PC-3 (cell line): Measurements from ENCODE around the gene GALNT18.

Source experiments
- CTCF ChIP-seq: fragments of 300-600 bp; sonication (generic); conservative IDR thresholded peaks from 2 replicates; pipeline ENCODE4 v1.5.1; 2017; ENCODE audit warnings: antibody characterized with exemption, low read depth, mild to moderate bottlenecking, low read length
- EZH2 ChIP-seq: fragments of 300-600 bp; sonication (generic); IDR thresholded peaks from one replicate; pipeline ENCODE4 v1.6.1; 2017; ENCODE audit warnings: antibody characterized with exemption, mild to moderate bottlenecking, low read length; ENCODE audit not compliant: unreplicated experiment

GRCh38 chr11:11252403-11252802 lies 369.4 kb downstream of the GALNT18 start:
- TF ChIP-seq CTCF, result no peak
- no peak for TF ChIP-seq EZH2
